K562 (cell line): ENCODE measurements around the gene KDELR3. TPM values are rescaled to one million over a fixed set of nuclear protein-coding genes. Genes with fewer than 3 reads are reported as not detected.

ENCODE experiments used
- ATAC-seq: fragments of 200-7000 bp; cut with Tn5 transposase; 3 replicates; pipeline ENCODE4 v1.9.1; 2020; ENCODE audit warnings: moderate library complexity
- BruUV-seq: library from RNA; stranded (reverse); fragments of 400-500 nt; replicated peaks from 2 replicates; lab custom pipeline; 2021; lab: Mats Ljungman, UMichigan
- CTCF ChIA-PET: fragments of 300-600 bp; formaldehyde crosslinking; extraction: SDS; loops from one replicate; lab custom pipeline; 2021; ENCODE audit warnings: low intra/inter-chr PET ratio; lab: Yijun Ruan, JAX
- POLR2A ChIA-PET: fragments of 300-600, 350-650 bp; sonication (Branson Sonifier 250); formaldehyde crosslinking; extraction: SDS; loops from one replicate; lab custom pipeline; 2021; ENCODE audit warnings: antibody characterized with exemption, inconsistent platforms; lab: Yijun Ruan, JAX
- DNase-seq, 4 experiments: peaks; one replicate each; pipeline versions ENCODE4 v3.0.0 to v3.0.0-alpha.2; 2011 to 2018; ENCODE audit warnings: low spot score in 3 of 4, mixed read lengths in 3 of 4; ENCODE audit errors: extremely low read depth in 1 of 4
- FAIRE-seq: peaks from 2 replicates; lab custom pipeline; 2011; peaks lifted over from hg19 to GRCh38; lab: Jason Lieb, UNC
- H2AFZ ChIP-seq: 2 replicates; pipeline ENCODE4 v1.6.0; 2011; ENCODE audit warnings: low read depth, low read length, control low read depth, inconsistent platforms
- H3K27ac ChIP-seq: fragments of 200-600 bp; 3 replicates; pipeline ENCODE4 v1.8.0; 2011; ENCODE audit warnings: low read depth, mild to moderate bottlenecking, control low read depth, inconsistent platforms, low read length, moderate library complexity, mixed read lengths; ENCODE audit errors: extremely low read depth
- H3K27me3 ChIP-seq, 2 experiments: fragments of 300-600 bp in 1 of 2; 2 replicates in 1 of 2; 3 replicates in 1 of 2; pipeline versions ENCODE4 v1.6.0 to v1.8.0; 2011; ENCODE audit warnings: inconsistent platforms in 2 of 2, low read length in 2 of 2, mild to moderate bottlenecking in 1 of 2, mixed read lengths in 1 of 2, moderate library complexity in 1 of 2; ENCODE audit not compliant: control insufficient read depth in 2 of 2, insufficient read depth in 2 of 2
- H3K36me3 ChIP-seq: fragments of 300-600 bp; 3 replicates; pipeline ENCODE4 v1.8.0; 2011; ENCODE audit warnings: mild to moderate bottlenecking, low read length, inconsistent platforms; ENCODE audit not compliant: control insufficient read depth, insufficient read depth
- H3K4me1 ChIP-seq, 2 experiments: fragments of 200-600 bp in 1 of 2; replicated peaks in 1 of 2; 2 replicates in 1 of 2; 3 replicates in 1 of 2; pipeline versions ENCODE4 v1.5.1 to v1.8.0; 2011; ENCODE audit warnings: inconsistent platforms in 2 of 2, low read length in 2 of 2, mild to moderate bottlenecking in 1 of 2, mixed read lengths in 1 of 2, moderate library complexity in 1 of 2; ENCODE audit not compliant: control insufficient read depth in 2 of 2, insufficient read depth in 2 of 2
- H3K4me2 ChIP-seq: 2 replicates; pipeline ENCODE4 v1.6.1; 2011; ENCODE audit warnings: low read length, control low read depth, inconsistent platforms, mixed read lengths; ENCODE audit not compliant: insufficient read depth
- H3K4me3 ChIP-seq: fragments of 200-600 bp; sonication (generic), shearing (Covaris generic); 2 replicates; pipeline ENCODE4 v1.5.1; 2016; ENCODE audit warnings: control low read depth, inconsistent platforms
- H3K79me2 ChIP-seq: fragments of 200-600 bp; 3 replicates; pipeline ENCODE4 v1.8.0; 2011; ENCODE audit warnings: low read length, inconsistent platforms; ENCODE audit not compliant: control insufficient read depth, insufficient read depth
- H3K9ac ChIP-seq, 2 experiments: 2 replicates each; pipeline versions ENCODE4 v1.6.0 to v1.6.1; 2011; ENCODE audit warnings: low read depth in 2 of 2, low read length in 2 of 2, control low read depth in 1 of 2, inconsistent platforms in 1 of 2, mild to moderate bottlenecking in 1 of 2, mixed read lengths in 1 of 2; ENCODE audit not compliant: insufficient read depth in 1 of 2
- H3K9me1 ChIP-seq: one replicate; pipeline ENCODE4 v1.6.0; 2011; ENCODE audit warnings: inconsistent platforms, mild to moderate bottlenecking, low read length, moderate library complexity; ENCODE audit not compliant: control insufficient read depth, insufficient read depth
- H3K9me3 ChIP-seq: replicated peaks from 2 replicates; pipeline ENCODE4 v1.5.1; 2011; ENCODE audit warnings: low read depth, low read length, inconsistent platforms; ENCODE audit not compliant: control insufficient read depth, insufficient read depth
- H4K20me1 ChIP-seq: replicated peaks from 2 replicates; pipeline ENCODE4 v1.6.1; 2011; ENCODE audit warnings: low read length, inconsistent platforms, mixed read lengths; ENCODE audit not compliant: control insufficient read depth, insufficient read depth
- COPS2 ChIP-seq: fragments of 450-650 bp; conservative IDR thresholded peaks from 2 replicates; pipeline ENCODE4 v1.6.1; 2016; ENCODE audit warnings: mild to moderate bottlenecking, moderate library complexity
- DNMT1 ChIP-seq: fragments of 450-650 bp; IDR thresholded peaks from 2 replicates; pipeline ENCODE4 v1.6.1; 2016; ENCODE audit warnings: antibody characterized with exemption, mild to moderate bottlenecking
- IRF2 ChIP-seq: sonication (generic); formaldehyde crosslinking; IDR thresholded peaks from 2 replicates; pipeline ENCODE4 v1.8.1; 2022; ENCODE audit warnings: mild to moderate bottlenecking, missing genetic modification reagents
- PATZ1 ChIP-seq: fragments of 250-450 bp; sonication (Bioruptor Pico); IDR thresholded peaks from 2 replicates; pipeline ENCODE4 v1.5.0; 2020; ENCODE audit warnings: mild to moderate bottlenecking, borderline replicate concordance
- ZNF311 ChIP-seq: fragments of 250-450 bp; sonication (Bioruptor Pico); IDR thresholded peaks from 2 replicates; pipeline ENCODE4 v1.4.0; 2020; ENCODE audit warnings: mild to moderate bottlenecking, moderate library complexity
- WGBS: fragments of 100-300 bp; shearing (Covaris generic); methylation state at CpG from one replicate; pipeline ENCODE4 v1.1.6; 2016; ENCODE audit warnings: low coverage, mixed read lengths; ENCODE audit not compliant: insufficient coverage; ENCODE audit errors: missing lambda C conversion rate; 5-methylcytosine and 5-hydroxymethylcytosine counted together
- in situ Hi-C: fragments of 300-500 bp; cut with MboI; formaldehyde crosslinking; loops from 4 replicates; pipeline ENCODE4 v1.15.0; 2018; ENCODE audit warnings: inconsistent platforms, mixed read lengths
- intact Hi-C: fragments of 100-400 bp; cut with micrococcal nuclease; formaldehyde crosslinking; loops from 2 replicates; pipeline ENCODE4 v1.14.2; 2022
- polyA plus RNA-seq, 8 experiments: library from polyadenylated mRNA; depleted of rRNA in 4 of 8; stranded (reverse) in 5 of 8; unstranded in 3 of 8; fragments of >200 nt; fragmentation: Nextera tagmentation in 2 of 8; fragmentation: Illumina TruSeq in 1 of 8; extraction: Ambion mirVana in 2 of 8; extraction: Trizol in 1 of 8; gene quantifications; 2 replicates each; pipeline versions ENCODE4 v1.2.1 to v1.2.3, GENCODE V29; 2011 to 2014; ENCODE audit warnings: inconsistent platforms in 1 of 8, missing spikeins in 1 of 8
- total RNA-seq, 7 experiments: library from RNA; depleted of rRNA in 6 of 7; stranded (reverse); fragments of >200 nt in 6 of 7; fragmentation: Illumina TruSeq in 2 of 7; extraction: Trizol in 2 of 7; gene quantifications; 2 replicates each; pipeline versions ENCODE4 v1.2.1 to v1.2.3, GENCODE V29; 2011 to 2021; ENCODE audit warnings: low replicate concordance in 1 of 7
- TF ChIP-seq, protein P1 (sequence below): IDR thresholded peaks from 3 replicates; pipeline ENCODE4 v1.6.1; 2011; ENCODE audit warnings: borderline replicate concordance, mild to moderate bottlenecking, moderate library complexity; ENCODE audit not compliant: insufficient read length; ENCODE audit errors: extremely low read depth
- TF ChIP-seq, protein P2 (sequence below): fragments of 200-800 bp; sonication (Bioruptor generic); IDR thresholded peaks from 2 replicates; pipeline ENCODE4 v1.6.1; 2016; ENCODE audit warnings: missing genetic modification characterization, missing compliant biosample characterization
- TF ChIP-seq, protein P3 (sequence below): fragments of 450-650 bp; IDR thresholded peaks from one replicate; pipeline ENCODE4 v1.6.1; 2018; ENCODE audit warnings: mild to moderate bottlenecking, moderate library complexity; ENCODE audit not compliant: partially characterized antibody

The KDELR3 gene
- total and polyA plus RNA-seq, 9 of the 15 experiments (the other 6 are each of a cell fraction or from before 2014, with no cell fraction given), result 7.1 to 44.8 (median 9.6) TPM

- Histone ChIP-seq H3K4me3 (no peak overlapping the region), H2AFZ (no peak overlapping the region), H3K9me1 (no peaks in the 10 kb centered on the region), H3K9ac (peak overlapping the region in 1 of 2 experiments; percentile 43; a peak in 1 of 4 replicates), H3K27me3 (peaks cover 0 to 14% of the 10 kb centered on the region in 2 experiments; a peak in 3 of 5 replicates), H3K4me1 (peaks cover 7 to 28% of the 10 kb centered on the region in 2 experiments; a peak in 3 of 5 replicates), H3K4me2 (no peak overlapping the region), H4K20me1 (0 out of 2 replicates have a peak, but pooled peaks cover 4% of the 10 kb centered on the region), H3K79me2 (no peaks in the 10 kb centered on the region), H3K36me3 (no peaks in the 10 kb centered on the region), H3K9me3 (no peaks in the 10 kb centered on the region), H3K27ac (no peak overlapping the region)
- intact Hi-C loops, result no loop called here
- ATAC-seq, result no peak; the same call in 2 of the 3 replicates
- no peak for DNase-seq
- in situ Hi-C loops, result no loop called here
- 16% methylated on average over 4 of the region's 13 CpGs for WGBS
- BruUV-seq, result no TSS peak
- FAIRE-seq, result no peak
- POLR2A ChIA-PET, result interaction anchor here (0.6 to 0.8 kb wide), 2 partner anchors 7 to 10 kb away, joined by 3 read pairs; no protein-coding TSS in a partner anchor
- CTCF ChIA-PET, result no interaction called here
- no peak for TF ChIP-seq DNMT1
- TF ChIP-seq COPS2, result no peak
- no peak for TF ChIP-seq PATZ1
- TF ChIP-seq, protein P1, sequence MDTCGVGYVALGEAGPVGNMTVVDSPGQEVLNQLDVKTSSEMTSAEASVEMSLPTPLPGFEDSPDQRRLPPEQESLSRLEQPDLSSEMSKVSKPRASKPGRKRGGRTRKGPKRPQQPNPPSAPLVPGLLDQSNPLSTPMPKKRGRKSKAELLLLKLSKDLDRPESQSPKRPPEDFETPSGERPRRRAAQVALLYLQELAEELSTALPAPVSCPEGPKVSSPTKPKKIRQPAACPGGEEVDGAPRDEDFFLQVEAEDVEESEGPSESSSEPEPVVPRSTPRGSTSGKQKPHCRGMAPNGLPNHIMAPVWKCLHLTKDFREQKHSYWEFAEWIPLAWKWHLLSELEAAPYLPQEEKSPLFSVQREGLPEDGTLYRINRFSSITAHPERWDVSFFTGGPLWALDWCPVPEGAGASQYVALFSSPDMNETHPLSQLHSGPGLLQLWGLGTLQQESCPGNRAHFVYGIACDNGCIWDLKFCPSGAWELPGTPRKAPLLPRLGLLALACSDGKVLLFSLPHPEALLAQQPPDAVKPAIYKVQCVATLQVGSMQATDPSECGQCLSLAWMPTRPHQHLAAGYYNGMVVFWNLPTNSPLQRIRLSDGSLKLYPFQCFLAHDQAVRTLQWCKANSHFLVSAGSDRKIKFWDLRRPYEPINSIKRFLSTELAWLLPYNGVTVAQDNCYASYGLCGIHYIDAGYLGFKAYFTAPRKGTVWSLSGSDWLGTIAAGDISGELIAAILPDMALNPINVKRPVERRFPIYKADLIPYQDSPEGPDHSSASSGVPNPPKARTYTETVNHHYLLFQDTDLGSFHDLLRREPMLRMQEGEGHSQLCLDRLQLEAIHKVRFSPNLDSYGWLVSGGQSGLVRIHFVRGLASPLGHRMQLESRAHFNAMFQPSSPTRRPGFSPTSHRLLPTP, result no peak
- TF ChIP-seq, protein P2, sequence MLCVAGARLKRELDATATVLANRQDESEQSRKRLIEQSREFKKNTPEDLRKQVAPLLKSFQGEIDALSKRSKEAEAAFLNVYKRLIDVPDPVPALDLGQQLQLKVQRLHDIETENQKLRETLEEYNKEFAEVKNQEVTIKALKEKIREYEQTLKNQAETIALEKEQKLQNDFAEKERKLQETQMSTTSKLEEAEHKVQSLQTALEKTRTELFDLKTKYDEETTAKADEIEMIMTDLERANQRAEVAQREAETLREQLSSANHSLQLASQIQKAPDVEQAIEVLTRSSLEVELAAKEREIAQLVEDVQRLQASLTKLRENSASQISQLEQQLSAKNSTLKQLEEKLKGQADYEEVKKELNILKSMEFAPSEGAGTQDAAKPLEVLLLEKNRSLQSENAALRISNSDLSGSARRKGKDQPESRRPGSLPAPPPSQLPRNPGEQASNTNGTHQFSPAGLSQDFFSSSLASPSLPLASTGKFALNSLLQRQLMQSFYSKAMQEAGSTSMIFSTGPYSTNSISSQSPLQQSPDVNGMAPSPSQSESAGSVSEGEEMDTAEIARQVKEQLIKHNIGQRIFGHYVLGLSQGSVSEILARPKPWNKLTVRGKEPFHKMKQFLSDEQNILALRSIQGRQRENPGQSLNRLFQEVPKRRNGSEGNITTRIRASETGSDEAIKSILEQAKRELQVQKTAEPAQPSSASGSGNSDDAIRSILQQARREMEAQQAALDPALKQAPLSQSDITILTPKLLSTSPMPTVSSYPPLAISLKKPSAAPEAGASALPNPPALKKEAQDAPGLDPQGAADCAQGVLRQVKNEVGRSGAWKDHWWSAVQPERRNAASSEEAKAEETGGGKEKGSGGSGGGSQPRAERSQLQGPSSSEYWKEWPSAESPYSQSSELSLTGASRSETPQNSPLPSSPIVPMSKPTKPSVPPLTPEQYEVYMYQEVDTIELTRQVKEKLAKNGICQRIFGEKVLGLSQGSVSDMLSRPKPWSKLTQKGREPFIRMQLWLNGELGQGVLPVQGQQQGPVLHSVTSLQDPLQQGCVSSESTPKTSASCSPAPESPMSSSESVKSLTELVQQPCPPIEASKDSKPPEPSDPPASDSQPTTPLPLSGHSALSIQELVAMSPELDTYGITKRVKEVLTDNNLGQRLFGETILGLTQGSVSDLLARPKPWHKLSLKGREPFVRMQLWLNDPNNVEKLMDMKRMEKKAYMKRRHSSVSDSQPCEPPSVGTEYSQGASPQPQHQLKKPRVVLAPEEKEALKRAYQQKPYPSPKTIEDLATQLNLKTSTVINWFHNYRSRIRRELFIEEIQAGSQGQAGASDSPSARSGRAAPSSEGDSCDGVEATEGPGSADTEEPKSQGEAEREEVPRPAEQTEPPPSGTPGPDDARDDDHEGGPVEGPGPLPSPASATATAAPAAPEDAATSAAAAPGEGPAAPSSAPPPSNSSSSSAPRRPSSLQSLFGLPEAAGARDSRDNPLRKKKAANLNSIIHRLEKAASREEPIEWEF (CRISPR knock-in tag), result no peak
- no peak for TF ChIP-seq IRF2
- TF ChIP-seq ZNF311 (CRISPR knock-in tag), result no peak
- TF ChIP-seq, protein P3, sequence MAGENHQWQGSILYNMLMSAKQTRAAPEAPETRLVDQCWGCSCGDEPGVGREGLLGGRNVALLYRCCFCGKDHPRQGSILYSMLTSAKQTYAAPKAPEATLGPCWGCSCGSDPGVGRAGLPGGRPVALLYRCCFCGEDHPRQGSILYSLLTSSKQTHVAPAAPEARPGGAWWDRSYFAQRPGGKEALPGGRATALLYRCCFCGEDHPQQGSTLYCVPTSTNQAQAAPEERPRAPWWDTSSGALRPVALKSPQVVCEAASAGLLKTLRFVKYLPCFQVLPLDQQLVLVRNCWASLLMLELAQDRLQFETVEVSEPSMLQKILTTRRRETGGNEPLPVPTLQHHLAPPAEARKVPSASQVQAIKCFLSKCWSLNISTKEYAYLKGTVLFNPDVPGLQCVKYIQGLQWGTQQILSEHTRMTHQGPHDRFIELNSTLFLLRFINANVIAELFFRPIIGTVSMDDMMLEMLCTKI, result no peak
Observed at GRCh38 chr22:38442967-38443627, 24.8 kb upstream of the KDELR3 start.
